GM12801 (cell line): ENCODE results near the gene AZIN2.

Experiments used
- TF ChIP-seq, protein P1 (sequence below): IDR thresholded peaks from one replicate; pipeline ENCODE4 v1.5.1; 2011; ENCODE audit warnings: control low read depth; ENCODE audit not compliant: insufficient read length; ENCODE audit errors: extremely low read depth

The AZIN2 gene

DNA sequence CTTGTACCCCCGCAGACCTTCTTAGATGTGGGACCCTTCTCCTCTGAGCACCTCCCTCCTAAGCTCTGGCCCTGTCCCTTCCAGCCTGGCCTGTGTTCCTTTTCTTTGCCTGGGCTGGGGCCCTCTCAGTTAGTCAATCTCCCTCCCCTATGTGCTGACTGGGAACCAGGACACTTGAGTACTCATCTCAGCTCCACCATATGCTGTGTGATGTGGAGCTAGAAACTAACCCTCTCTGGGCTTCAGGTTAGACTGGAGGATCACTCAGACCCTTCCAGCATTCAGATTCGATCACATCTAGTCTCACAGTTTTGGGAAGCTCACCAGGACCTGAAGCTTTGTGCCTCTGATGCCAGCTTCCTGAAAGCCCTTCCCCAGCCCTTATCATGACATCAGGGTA lies 60.3 kb downstream of the AZIN2 start:
- TF ChIP-seq, protein P1, sequence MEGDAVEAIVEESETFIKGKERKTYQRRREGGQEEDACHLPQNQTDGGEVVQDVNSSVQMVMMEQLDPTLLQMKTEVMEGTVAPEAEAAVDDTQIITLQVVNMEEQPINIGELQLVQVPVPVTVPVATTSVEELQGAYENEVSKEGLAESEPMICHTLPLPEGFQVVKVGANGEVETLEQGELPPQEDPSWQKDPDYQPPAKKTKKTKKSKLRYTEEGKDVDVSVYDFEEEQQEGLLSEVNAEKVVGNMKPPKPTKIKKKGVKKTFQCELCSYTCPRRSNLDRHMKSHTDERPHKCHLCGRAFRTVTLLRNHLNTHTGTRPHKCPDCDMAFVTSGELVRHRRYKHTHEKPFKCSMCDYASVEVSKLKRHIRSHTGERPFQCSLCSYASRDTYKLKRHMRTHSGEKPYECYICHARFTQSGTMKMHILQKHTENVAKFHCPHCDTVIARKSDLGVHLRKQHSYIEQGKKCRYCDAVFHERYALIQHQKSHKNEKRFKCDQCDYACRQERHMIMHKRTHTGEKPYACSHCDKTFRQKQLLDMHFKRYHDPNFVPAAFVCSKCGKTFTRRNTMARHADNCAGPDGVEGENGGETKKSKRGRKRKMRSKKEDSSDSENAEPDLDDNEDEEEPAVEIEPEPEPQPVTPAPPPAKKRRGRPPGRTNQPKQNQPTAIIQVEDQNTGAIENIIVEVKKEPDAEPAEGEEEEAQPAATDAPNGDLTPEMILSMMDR = no peak

DNA sequence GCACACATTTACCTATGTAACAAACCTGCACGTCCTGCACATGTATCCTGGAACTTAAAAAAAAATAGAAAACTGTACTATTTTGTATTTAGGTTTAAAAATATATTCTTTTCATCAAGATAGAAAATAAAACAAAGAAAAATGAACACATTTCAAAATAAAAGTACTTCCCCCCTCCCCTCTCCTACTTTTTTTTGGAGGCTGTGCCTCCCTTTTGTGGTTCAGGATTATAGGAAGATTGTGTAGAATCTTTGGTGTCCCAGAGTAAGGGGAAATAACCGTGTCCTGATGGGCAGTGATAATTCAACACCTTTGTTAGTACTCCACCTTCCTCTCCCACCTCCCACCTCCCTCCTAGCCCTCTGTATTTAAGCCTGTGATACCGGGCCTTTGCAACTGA lies 60.8 kb downstream of the AZIN2 start:
- TF ChIP-seq, protein P1 = no peak

DNA sequence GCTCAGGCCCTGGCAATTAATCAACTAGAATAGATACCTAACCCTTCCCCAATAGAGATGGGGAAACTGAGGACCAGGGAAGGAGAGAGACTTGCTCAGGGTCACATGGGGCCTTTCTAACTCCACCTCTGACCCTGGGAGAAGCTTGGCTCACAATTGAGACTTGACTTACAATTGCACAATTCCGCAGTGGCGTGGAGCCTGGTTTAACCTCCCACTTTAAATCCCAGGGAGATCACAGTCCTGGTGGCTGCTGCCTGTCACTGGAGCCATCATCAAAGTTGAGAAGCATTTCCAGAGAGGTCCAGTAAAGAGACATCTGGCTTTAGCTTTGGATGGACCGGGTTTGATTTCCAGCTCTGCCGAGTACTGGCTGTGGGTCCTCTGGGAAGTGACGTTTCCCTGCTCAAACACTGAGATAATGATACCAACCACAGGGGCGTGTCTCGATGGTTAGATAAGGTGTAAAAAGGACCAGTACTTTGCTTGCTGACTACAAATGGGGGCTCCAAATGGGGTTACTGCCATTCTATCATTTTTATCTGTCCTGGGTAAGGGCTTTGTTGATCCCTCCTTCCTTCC lies 61.6 kb downstream of the AZIN2 start:
- TF ChIP-seq, protein P1 = no peak

- TF ChIP-seq, protein P1 = no peak
Observed at GRCh38 chr1:33143176-33143575, 62.2 kb downstream of the AZIN2 start.

- TF ChIP-seq, protein P1 = no peak
Observed at GRCh38 chr1:33143698-33144097, 62.7 kb downstream of the AZIN2 start.

DNA sequence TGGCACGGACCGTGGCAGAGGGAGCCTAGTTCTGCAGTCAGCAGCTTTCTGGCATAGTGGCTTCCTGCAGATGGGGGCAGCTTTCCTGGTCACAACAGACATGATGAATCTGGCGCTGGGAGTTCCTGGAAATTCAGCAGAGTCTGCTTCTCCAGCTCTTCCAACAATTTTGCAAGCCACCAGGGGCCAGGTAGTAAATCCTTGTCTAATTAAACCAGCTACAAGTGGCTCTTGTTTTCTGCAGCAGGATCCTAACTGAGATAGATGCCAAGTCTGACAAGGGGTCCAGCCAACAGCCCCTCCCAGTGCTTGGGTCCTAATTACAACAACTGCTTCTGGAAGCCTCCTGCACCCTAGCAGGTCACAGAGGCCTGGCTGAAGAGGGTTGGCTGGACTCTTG lies 65.0 kb downstream of the AZIN2 start:
- TF ChIP-seq, protein P1 = no peak

GRCh38 chr1:33147275-33147996 lies 66.5 kb downstream of the AZIN2 start:
- TF ChIP-seq, protein P1 = no peak
